Caco-2 (cell line): ENCODE measurements around the gene GRB10. TPM values are rescaled to one million over a fixed set of nuclear protein-coding genes. Genes with fewer than 3 reads are reported as not detected.
A peak's percentile ranks its signal among the peaks of the same experiment; 100 is the strongest.

Experiments
- BruUV-seq: library from RNA; stranded (reverse); fragments of 400-500 nt; replicated peaks from 2 replicates; lab custom pipeline; 2021; lab: Mats Ljungman, UMichigan
- CTCF ChIA-PET: fragments of 300-600 bp; sonication (Branson Sonifier 250); formaldehyde crosslinking; loops from one replicate; lab custom pipeline; 2022; ENCODE audit warnings: antibody characterized with exemption; lab: Charles Lee
- POLR2A ChIA-PET: fragments of 300-600 bp; sonication (Branson Sonifier 250); formaldehyde crosslinking; loops from one replicate; lab custom pipeline; 2022; ENCODE audit warnings: antibody characterized with exemption; lab: Charles Lee
- DNase-seq, 2 experiments: peaks; one replicate each; pipeline versions ENCODE4 v3.0.0 to v3.0.0-alpha.2; 2020 to 2022
- H3K27me3 ChIP-seq: replicated peaks from 2 replicates; pipeline ENCODE4 v1.6.0; 2011; ENCODE audit warnings: low read length; ENCODE audit not compliant: control insufficient read depth, insufficient read depth
- H3K36me3 ChIP-seq: 2 replicates; pipeline ENCODE4 v1.5.1; 2011; ENCODE audit warnings: low read length; ENCODE audit not compliant: control insufficient read depth, insufficient read depth
- H3K4me1 ChIP-seq: fragments of 250-450 bp; sonication (Bioruptor Pico); 2 replicates; pipeline ENCODE4 v1.5.1; 2020; ENCODE audit warnings: mild to moderate bottlenecking
- H3K4me3 ChIP-seq: 2 replicates; pipeline ENCODE4 v1.5.1; 2011; ENCODE audit warnings: low read depth, mild to moderate bottlenecking, control low read depth, low read length
- H3K9me3 ChIP-seq: fragments of 250-450 bp; sonication (Bioruptor Pico); 2 replicates; pipeline ENCODE4 v1.5.1; 2020; ENCODE audit warnings: mild to moderate bottlenecking, moderate library complexity
- H3K27ac Mint-ChIP-seq: one replicate; pipeline ENCODE4 v1.8.0; 2022; ENCODE audit warnings: mixed read lengths; ENCODE audit not compliant: unreplicated experiment
- H3K27me3 Mint-ChIP-seq: one replicate; pipeline ENCODE4 v1.8.0; 2022; ENCODE audit warnings: mixed read lengths; ENCODE audit not compliant: insufficient read depth, unreplicated experiment
- H3K36me3 Mint-ChIP-seq: one replicate; pipeline ENCODE4 v1.8.0; 2022; ENCODE audit warnings: mild to moderate bottlenecking, mixed read lengths; ENCODE audit not compliant: insufficient read depth, unreplicated experiment
- H3K4me1 Mint-ChIP-seq: one replicate; pipeline ENCODE4 v1.8.0; 2022; ENCODE audit warnings: low read depth, mixed read lengths; ENCODE audit not compliant: unreplicated experiment
- H3K4me3 Mint-ChIP-seq: one replicate; pipeline ENCODE4 v1.8.0; 2022; ENCODE audit warnings: mild to moderate bottlenecking, moderate library complexity, mixed read lengths; ENCODE audit not compliant: unreplicated experiment
- H3K9me3 Mint-ChIP-seq: one replicate; pipeline ENCODE4 v1.8.0; 2022; ENCODE audit warnings: mixed read lengths; ENCODE audit not compliant: unreplicated experiment
- CTCF ChIP-seq, 2 experiments: fragments of 200-600 bp in 1 of 2; IDR thresholded peaks; 1 replicate in 1 of 2; 2 replicates in 1 of 2; pipeline versions ENCODE4 v1.5.1 to v1.8.0; 2011 to 2022; ENCODE audit warnings: antibody characterized with exemption in 1 of 2, control low read depth in 1 of 2, inconsistent platforms in 1 of 2, low read depth in 1 of 2, low read length in 1 of 2, mild to moderate bottlenecking in 1 of 2, moderate library complexity in 1 of 2; ENCODE audit not compliant: insufficient read depth in 1 of 2, severe bottlenecking in 1 of 2, unreplicated experiment in 1 of 2
- intact Hi-C: fragments of 100-400 bp; cut with micrococcal nuclease; formaldehyde crosslinking; loops from one replicate; pipeline ENCODE4 v1.10.0; 2022; ENCODE audit not compliant: unreplicated experiment
- total RNA-seq: library from RNA; stranded (reverse); gene quantifications from 2 replicates; pipeline ENCODE4 v1.2.3, GENCODE V29; 2022

Gene GRB10
- total RNA-seq, 1 experiment from 2014 or later: 79.3 TPM

GRCh38 chr7:50791363-50791937 lies 8.8 kb upstream of the GRB10 start:
- BruUV-seq: no TSS peak
- Histone ChIP-seq H3K36me3 (peaks cover 2% of the 10 kb centered on the region; the same call in 1 of the 2 replicates), H3K27me3 (no peaks in the 10 kb centered on the region), H3K9me3 (no peaks in the 10 kb centered on the region), H3K4me1 (peaks cover 5% of the 10 kb centered on the region; the same call in 1 of the 2 replicates), H3K4me3 (peak overlapping the region; percentile 47)
- peak overlapping the region; percentile 88 for H3K4me3 Mint-ChIP-seq
- no peak for DNase-seq
- intact Hi-C loops: loop anchor here (5.0 kb wide), 2 partner anchors 59 to 211 kb away; no protein-coding TSS in a partner anchor
- no peaks in the 10 kb centered on the region for H3K27me3 Mint-ChIP-seq
- ChIA-PET POLR2A (no interaction called here), CTCF (interaction anchor here (0.6 to 1.0 kb wide), 2 partner anchors 107 to 350 kb away, joined by 3 read pairs; no protein-coding TSS in a partner anchor)
- H3K9me3 Mint-ChIP-seq: peaks cover 10% of the 10 kb centered on the region
- no peaks in the 10 kb centered on the region for H3K4me1 Mint-ChIP-seq
- H3K27ac Mint-ChIP-seq: peak overlapping the region; percentile 87
- TF ChIP-seq CTCF (IDR thresholded peaks at IDR 0.05; ENCODE audit: insufficient read depth in 1 of 2, low read depth in 1 of 2, low read length in 1 of 2, severe bottlenecking in 1 of 2, unreplicated experiment in 1 of 2): no peak
- no peaks in the 10 kb centered on the region for H3K36me3 Mint-ChIP-seq

GRCh38 chr7:50790381-50790780 lies 7.7 kb upstream of the GRB10 start:
- Histone ChIP-seq H3K4me3 (no peak overlapping the region), H3K36me3 (peaks cover 2% of the 10 kb centered on the region; the same call in 1 of the 2 replicates), H3K4me1 (peaks cover 5% of the 10 kb centered on the region; the same call in 1 of the 2 replicates), H3K9me3 (no peaks in the 10 kb centered on the region), H3K27me3 (no peaks in the 10 kb centered on the region)
- intact Hi-C loops: loop anchor here (5.0 kb wide), 2 partner anchors 58 to 212 kb away; no protein-coding TSS in a partner anchor
- BruUV-seq: no TSS peak
- no peak overlapping the region for H3K27ac Mint-ChIP-seq
- H3K4me1 Mint-ChIP-seq: no peaks in the 10 kb centered on the region
- H3K9me3 Mint-ChIP-seq: peaks cover 19% of the 10 kb centered on the region
- DNase-seq: no peak
- TF ChIP-seq CTCF (IDR thresholded peaks at IDR 0.05; ENCODE audit: insufficient read depth in 1 of 2, low read depth in 1 of 2, low read length in 1 of 2, severe bottlenecking in 1 of 2, unreplicated experiment in 1 of 2): no peak
- CTCF ChIA-PET: no interaction called here
- no peaks in the 10 kb centered on the region for H3K27me3 Mint-ChIP-seq
- H3K4me3 Mint-ChIP-seq: peak overlapping the region; percentile 88
- POLR2A ChIA-PET: interaction anchor here (0.6 kb wide), 1 partner anchor 652 kb away, joined by 3 read pairs; no protein-coding TSS in a partner anchor
- peaks cover 6% of the 10 kb centered on the region for H3K36me3 Mint-ChIP-seq

- ChIA-PET CTCF (no interaction called here), POLR2A (no interaction called here)
- Histone ChIP-seq H3K4me3 (no peak overlapping the region), H3K27me3 (no peaks in the 10 kb centered on the region), H3K9me3 (no peaks in the 10 kb centered on the region), H3K36me3 (peaks cover 2% of the 10 kb centered on the region; the same call in 1 of the 2 replicates), H3K4me1 (no peaks in the 10 kb centered on the region)
- no peaks in the 10 kb centered on the region for H3K27me3 Mint-ChIP-seq
- no TSS peak for BruUV-seq
- intact Hi-C loops: no loop called here
- no peak overlapping the region for H3K4me3 Mint-ChIP-seq
- peaks cover 9% of the 10 kb centered on the region for H3K36me3 Mint-ChIP-seq
- H3K4me1 Mint-ChIP-seq: no peaks in the 10 kb centered on the region
- H3K27ac Mint-ChIP-seq: no peak overlapping the region
- no peak for DNase-seq
- peaks cover 19% of the 10 kb centered on the region for H3K9me3 Mint-ChIP-seq
- no peak for TF ChIP-seq CTCF (IDR thresholded peaks at IDR 0.05; ENCODE audit: insufficient read depth in 1 of 2, low read depth in 1 of 2, low read length in 1 of 2, severe bottlenecking in 1 of 2, unreplicated experiment in 1 of 2)
These were observed 5.7 kb upstream of the GRB10 start for GRCh38 chr7:50788382-50788781.
